SK-N-SH (cell line): ENCODE results near the gene ENTPD6.

Experiments used
- GABPA ChIP-seq: IDR thresholded peaks from 2 replicates; pipeline ENCODE4 v1.4.0; 2012; ENCODE audit warnings: low read depth, mild to moderate bottlenecking
- GATA2 ChIP-seq: sonication (generic); formaldehyde crosslinking; IDR thresholded peaks from 2 replicates; pipeline ENCODE4 v1.5.0; 2020; ENCODE audit warnings: mild to moderate bottlenecking, missing genetic modification reagents
- NFIC ChIP-seq: IDR thresholded peaks from 2 replicates; pipeline ENCODE4 v1.4.0; 2012; ENCODE audit warnings: borderline replicate concordance
- POLR2AphosphoS5 ChIP-seq: IDR thresholded peaks from 2 replicates; pipeline ENCODE4 v1.6.1; 2012; ENCODE audit warnings: low read depth, low read length
- RAD21 ChIP-seq: IDR thresholded peaks from 2 replicates; pipeline ENCODE4 v1.6.1; 2012; ENCODE audit warnings: mild to moderate bottlenecking, low read length
- REST ChIP-seq: IDR thresholded peaks from 2 replicates; pipeline ENCODE4 v1.6.1; 2012; ENCODE audit warnings: mild to moderate bottlenecking, low read depth, low read length, moderate library complexity
- TF ChIP-seq, protein P1 (sequence below): fragments of 200-600 bp; sonication (generic); IDR thresholded peaks from 2 replicates; pipeline ENCODE4 v1.6.1; 2017; ENCODE audit warnings: antibody characterized with exemption, mild to moderate bottlenecking, moderate library complexity

DNA sequence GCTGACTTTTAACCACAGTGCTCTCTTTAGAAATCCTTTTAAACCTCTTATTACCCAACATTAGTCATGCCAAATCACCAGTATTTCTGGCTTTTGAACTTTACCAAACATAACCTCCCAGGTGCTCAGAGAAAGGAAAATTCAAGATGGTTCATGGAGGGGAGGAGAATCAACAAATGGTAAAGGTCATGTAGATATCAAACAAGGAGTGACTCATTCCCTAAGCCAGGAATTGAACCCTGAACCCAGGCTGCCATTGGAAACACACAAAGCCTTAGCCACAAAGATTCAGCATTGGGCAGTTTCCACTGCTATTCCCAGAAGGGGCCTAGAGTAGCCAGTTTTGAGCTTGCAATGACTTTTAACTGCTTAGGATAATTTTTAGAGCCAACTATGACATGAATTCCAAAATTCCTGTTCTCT, 21.6 kb upstream of the ENTPD6 start:
- TF ChIP-seq, protein P1, sequence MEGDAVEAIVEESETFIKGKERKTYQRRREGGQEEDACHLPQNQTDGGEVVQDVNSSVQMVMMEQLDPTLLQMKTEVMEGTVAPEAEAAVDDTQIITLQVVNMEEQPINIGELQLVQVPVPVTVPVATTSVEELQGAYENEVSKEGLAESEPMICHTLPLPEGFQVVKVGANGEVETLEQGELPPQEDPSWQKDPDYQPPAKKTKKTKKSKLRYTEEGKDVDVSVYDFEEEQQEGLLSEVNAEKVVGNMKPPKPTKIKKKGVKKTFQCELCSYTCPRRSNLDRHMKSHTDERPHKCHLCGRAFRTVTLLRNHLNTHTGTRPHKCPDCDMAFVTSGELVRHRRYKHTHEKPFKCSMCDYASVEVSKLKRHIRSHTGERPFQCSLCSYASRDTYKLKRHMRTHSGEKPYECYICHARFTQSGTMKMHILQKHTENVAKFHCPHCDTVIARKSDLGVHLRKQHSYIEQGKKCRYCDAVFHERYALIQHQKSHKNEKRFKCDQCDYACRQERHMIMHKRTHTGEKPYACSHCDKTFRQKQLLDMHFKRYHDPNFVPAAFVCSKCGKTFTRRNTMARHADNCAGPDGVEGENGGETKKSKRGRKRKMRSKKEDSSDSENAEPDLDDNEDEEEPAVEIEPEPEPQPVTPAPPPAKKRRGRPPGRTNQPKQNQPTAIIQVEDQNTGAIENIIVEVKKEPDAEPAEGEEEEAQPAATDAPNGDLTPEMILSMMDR, result no peak
- TF ChIP-seq GATA2 (CRISPR knock-in tag) (no peak), GABPA (no peak), REST (no peak), POLR2AphosphoS5 (no peak), NFIC (no peak), RAD21 (no peak)
